Measurements from ENCODE around the gene SFXN4. TPM values are rescaled to one million over a fixed set of nuclear protein-coding genes. Genes with fewer than 3 reads are reported as not detected.

Gene SFXN4
- total and polyA plus RNA-seq, 2 of the 4 experiments (the other 2 are of a cell fraction): 12.0 to 12.5 TPM

GRCh38 chr10:119119400-119119799 lies 46.1 kb downstream of the SFXN4 start:
- Histone ChIP-seq H3K4me2 (ENCODE audit: low read depth, low read length) (no peak overlapping the region), H3K18ac (ENCODE audit: low read depth, low read length) (no peak overlapping the region), H2BK15ac (ENCODE audit: low read depth, low read length) (no peak overlapping the region), H2AK9ac (replicated peaks; ENCODE audit: low read depth, low read length, poor library complexity) (no peak overlapping the region), H3K4ac (ENCODE audit: low read depth, low read length) (no peak overlapping the region), H3K9ac (ENCODE audit: low read depth, low read length) (no peak overlapping the region), H4K91ac (ENCODE audit: insufficient read depth, low read depth, low read length) (no peak overlapping the region), H3K56ac (ENCODE audit: extremely low read depth, insufficient read depth, low read length) (no peak overlapping the region), H3K23ac (ENCODE audit: low read depth, low read length) (no peak overlapping the region), H2BK20ac (ENCODE audit: low read depth, low read length) (no peak overlapping the region), H3K4me3 (ENCODE audit: insufficient read depth, low read depth, low read length) (no peak overlapping the region), H2BK120ac (ENCODE audit: low read depth, low read length) (no peak overlapping the region), H4K8ac (ENCODE audit: low read depth in 2 of 2, low read length in 2 of 2) (no peak overlapping the region), H3K27me3 (ENCODE audit: control insufficient read depth, insufficient read depth, low read length) (no peaks in the 10 kb centered on the region), H4K5ac (ENCODE audit: low read depth, low read length) (no peak overlapping the region), H3K9me3 (ENCODE audit: control insufficient read depth, insufficient read depth, low read length) (no peaks in the 10 kb centered on the region), H3K9me1 (ENCODE audit: insufficient read depth, low read length) (peaks cover 4% of the 10 kb centered on the region; the same call in 1 of the 2 replicates), H4K20me1 (ENCODE audit: insufficient read depth, low read length) (peaks cover 4% of the 10 kb centered on the region; the same call in 1 of the 2 replicates), H2AK5ac (ENCODE audit: low read depth, low read length) (peak overlapping the region; percentile 59; the same call in 1 of the 2 replicates), H3K14ac (replicated peaks; ENCODE audit: low read depth, low read length) (no peak overlapping the region), H3K27ac (ENCODE audit: insufficient read depth, low read length) (no peak overlapping the region), H2AFZ (replicated peaks; ENCODE audit: low read length, poor library complexity) (no peak overlapping the region), H3K79me1 (ENCODE audit: low read depth in 1 of 2, low read length in 2 of 2) (peaks cover 6 to 30% of the 10 kb centered on the region in 2 experiments; a peak in 3 of 4 replicates), H3K36me3 (ENCODE audit: control insufficient read depth, insufficient read depth, low read length) (peaks cover 51% of the 10 kb centered on the region), H2BK5ac (ENCODE audit: low read depth, low read length, poor library complexity, severe bottlenecking) (peak overlapping the region; percentile 85), H3K4me1 (ENCODE audit: control insufficient read depth, insufficient read depth, low read length) (peaks cover 4% of the 10 kb centered on the region)
- ChIA-PET POLR2A (ENCODE audit: unreplicated experiment) (no interaction called here), CTCF (interaction anchor here (1.1 kb wide), 1 partner anchor 12 kb away, joined by 4 read pairs; no protein-coding TSS in a partner anchor)
- dilution Hi-C loops (cut with HindIII; ENCODE audit: low sequenced_read_pairs, unreplicated experiment): no loop called here
- intact Hi-C loops (cut with micrococcal nuclease): no loop called here
- BruUV-seq (replicated peaks): no TSS peak
- in situ Hi-C loops (cut with MboI; ENCODE audit: low sequenced_read_pairs): no loop called here
- WGBS, 2 experiments (ENCODE audit: extremely low coverage in 2 of 2, insufficient read length in 1 of 2): 83% methylated on average over 1 of the region's 1 CpG; no CpG with 5 or more reads in 1 of the 2 experiments
- no peak for TF ChIP-seq RAD21 (IDR thresholded peaks at IDR 0.05; ENCODE audit: low read length)
- no peak for DNase-seq
- ATAC-seq (ENCODE audit: low read depth): no peak

Measured in IMR-90 (cell line).